Osteoblast (primary cell): ENCODE data around the gene SMG9. TPM values are rescaled to one million over a fixed set of nuclear protein-coding genes. Genes with fewer than 3 reads are reported as not detected.

Source experiments
- DNase-seq: peaks from one replicate; pipeline ENCODE4 v3.0.0; 2011; ENCODE audit warnings: low spot score, mixed read lengths; ENCODE audit not compliant: insufficient read length; ENCODE audit errors: missing footprints
- H2AFZ ChIP-seq: 2 replicates; pipeline ENCODE4 v1.6.0; 2011; ENCODE audit warnings: mild to moderate bottlenecking, low read length
- H3K27ac ChIP-seq: 2 replicates; pipeline ENCODE4 v1.5.1; 2011; ENCODE audit warnings: mild to moderate bottlenecking, low read depth, low read length, moderate library complexity
- H3K27me3 ChIP-seq: 2 replicates; pipeline ENCODE4 v1.6.0; 2012; ENCODE audit warnings: mild to moderate bottlenecking, control low read depth, inconsistent platforms, low read length, moderate library complexity; ENCODE audit not compliant: insufficient read depth
- H3K36me3 ChIP-seq: 2 replicates; pipeline ENCODE4 v1.5.1; 2011; ENCODE audit warnings: mild to moderate bottlenecking, low read length, control low read depth, moderate library complexity; ENCODE audit not compliant: insufficient read depth
- H3K4me1 ChIP-seq: 2 replicates; pipeline ENCODE4 v1.5.1; 2011; ENCODE audit warnings: mild to moderate bottlenecking, low read length, control low read depth, moderate library complexity; ENCODE audit not compliant: insufficient read depth
- H3K4me2 ChIP-seq: 2 replicates; pipeline ENCODE4 v1.6.0; 2011; ENCODE audit warnings: mild to moderate bottlenecking, low read length; ENCODE audit not compliant: insufficient read depth
- H3K4me3 ChIP-seq: fragments of 200-600 bp; sonication (generic); 3 replicates; pipeline ENCODE4 v1.5.1; 2012; ENCODE audit warnings: mild to moderate bottlenecking, low read length, inconsistent platforms; ENCODE audit not compliant: insufficient read depth
- H3K79me2 ChIP-seq: 2 replicates; pipeline ENCODE4 v1.6.0; 2012; ENCODE audit warnings: mild to moderate bottlenecking, low read length, control low read depth, inconsistent platforms; ENCODE audit not compliant: insufficient read depth
- H3K9me3 ChIP-seq: 2 replicates; pipeline ENCODE4 v1.5.1; 2011; ENCODE audit warnings: low read depth, low read length, control low read depth
- H4K20me1 ChIP-seq: 2 replicates; pipeline ENCODE4 v1.6.0; 2012; ENCODE audit warnings: mild to moderate bottlenecking, low read length, control low read depth; ENCODE audit not compliant: insufficient read depth
- total RNA-seq: library from RNA; depleted of rRNA; stranded (reverse); fragments of >200 nt; gene quantifications from 2 replicates; pipeline ENCODE4 v1.2.3, GENCODE V29; 2012
- TF ChIP-seq, protein P1 (sequence below): IDR thresholded peaks from 2 replicates; pipeline ENCODE4 v1.5.1; 2011; ENCODE audit warnings: mild to moderate bottlenecking, low read depth, low read length, moderate library complexity; ENCODE audit errors: extremely low read depth

The SMG9 gene
- total RNA-seq, 1 donor, result 14.5 TPM

DNA sequence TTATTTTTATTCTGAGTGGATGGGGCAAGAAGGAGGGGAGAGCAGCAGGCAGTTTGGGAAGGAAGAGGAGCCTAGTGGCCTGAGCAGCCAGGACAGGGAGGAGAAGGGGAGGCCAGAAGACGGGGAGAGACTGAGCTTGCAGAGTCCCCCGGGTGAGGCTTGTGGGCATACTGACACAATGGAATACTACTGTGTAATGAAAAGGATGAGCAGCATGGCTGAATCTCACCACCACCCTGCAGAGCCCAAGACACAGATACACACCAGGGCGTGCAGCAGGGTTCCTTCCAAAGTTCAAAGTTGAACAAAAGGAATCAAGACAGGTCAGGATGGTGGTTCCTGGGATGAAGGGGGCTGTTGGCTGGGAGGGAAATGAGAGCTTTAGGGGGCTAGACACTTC, 8.1 kb upstream of the SMG9 start:
- Histone ChIP-seq H3K4me2 (no peak overlapping the region), H3K79me2 (no peaks in the 10 kb centered on the region), H3K4me1 (peaks cover 69% of the 10 kb centered on the region), H3K27me3 (no peaks in the 10 kb centered on the region), H4K20me1 (no peaks in the 10 kb centered on the region), H3K4me3 (no peak overlapping the region), H3K27ac (peak overlapping the region; percentile 89), H3K9me3 (no peaks in the 10 kb centered on the region), H2AFZ (no peak overlapping the region), H3K36me3 (no peaks in the 10 kb centered on the region)
- TF ChIP-seq, protein P1, sequence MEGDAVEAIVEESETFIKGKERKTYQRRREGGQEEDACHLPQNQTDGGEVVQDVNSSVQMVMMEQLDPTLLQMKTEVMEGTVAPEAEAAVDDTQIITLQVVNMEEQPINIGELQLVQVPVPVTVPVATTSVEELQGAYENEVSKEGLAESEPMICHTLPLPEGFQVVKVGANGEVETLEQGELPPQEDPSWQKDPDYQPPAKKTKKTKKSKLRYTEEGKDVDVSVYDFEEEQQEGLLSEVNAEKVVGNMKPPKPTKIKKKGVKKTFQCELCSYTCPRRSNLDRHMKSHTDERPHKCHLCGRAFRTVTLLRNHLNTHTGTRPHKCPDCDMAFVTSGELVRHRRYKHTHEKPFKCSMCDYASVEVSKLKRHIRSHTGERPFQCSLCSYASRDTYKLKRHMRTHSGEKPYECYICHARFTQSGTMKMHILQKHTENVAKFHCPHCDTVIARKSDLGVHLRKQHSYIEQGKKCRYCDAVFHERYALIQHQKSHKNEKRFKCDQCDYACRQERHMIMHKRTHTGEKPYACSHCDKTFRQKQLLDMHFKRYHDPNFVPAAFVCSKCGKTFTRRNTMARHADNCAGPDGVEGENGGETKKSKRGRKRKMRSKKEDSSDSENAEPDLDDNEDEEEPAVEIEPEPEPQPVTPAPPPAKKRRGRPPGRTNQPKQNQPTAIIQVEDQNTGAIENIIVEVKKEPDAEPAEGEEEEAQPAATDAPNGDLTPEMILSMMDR, result no peak
- DNase-seq, result no peak

DNA sequence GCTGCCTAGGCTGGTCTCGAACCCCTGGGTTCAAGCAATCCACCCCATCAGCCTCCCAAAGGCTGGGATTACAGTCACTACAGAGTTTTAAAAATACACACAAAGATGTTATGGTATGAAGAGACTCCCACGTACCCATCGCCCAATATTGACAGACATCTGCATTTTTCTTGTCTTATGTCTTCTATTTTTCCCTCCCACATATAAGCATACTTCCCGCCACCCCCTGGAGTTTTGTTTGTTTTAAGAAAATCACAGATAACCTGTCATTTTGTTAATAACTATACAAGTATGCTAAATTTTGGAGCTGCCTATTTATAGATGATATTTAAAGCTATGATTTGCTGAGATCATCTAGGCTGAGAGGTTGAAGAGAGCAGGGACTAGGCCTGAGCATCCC, 6.2 kb upstream of the SMG9 start:
- Histone ChIP-seq H3K4me3 (no peak overlapping the region), H3K36me3 (no peaks in the 10 kb centered on the region), H3K4me1 (peaks cover 80% of the 10 kb centered on the region), H4K20me1 (no peaks in the 10 kb centered on the region), H3K9me3 (no peaks in the 10 kb centered on the region), H3K4me2 (no peak overlapping the region), H2AFZ (no peak overlapping the region), H3K27ac (peak overlapping the region; percentile 89), H3K79me2 (no peaks in the 10 kb centered on the region), H3K27me3 (no peaks in the 10 kb centered on the region)
- TF ChIP-seq, protein P1, result no peak
- no peak for DNase-seq

DNA sequence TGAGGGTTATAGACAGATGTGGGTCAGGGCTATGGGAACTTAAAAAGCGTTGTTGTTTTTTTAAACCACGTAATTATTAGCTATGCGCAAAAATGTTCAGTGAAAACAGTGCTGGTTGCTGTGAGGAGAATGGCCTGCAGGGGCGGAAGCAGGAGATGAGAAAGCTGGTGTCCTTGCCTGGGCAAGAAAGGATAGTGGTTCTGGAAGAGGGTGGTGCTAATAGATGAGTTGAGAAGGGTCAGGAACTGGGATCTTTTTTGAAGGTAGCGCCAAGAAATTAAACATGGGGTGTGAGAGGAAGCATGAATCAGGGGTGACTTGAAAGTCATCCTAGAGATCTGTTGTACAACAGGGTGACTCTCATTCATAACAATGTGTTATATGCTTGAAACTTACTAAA, 4.8 kb upstream of the SMG9 start:
- Histone ChIP-seq H3K27me3 (no peaks in the 10 kb centered on the region), H3K4me2 (peak overlapping the region; percentile 27), H3K4me3 (no peak overlapping the region), H3K4me1 (peaks cover 76% of the 10 kb centered on the region), H2AFZ (peak overlapping the region; percentile 69), H3K79me2 (no peaks in the 10 kb centered on the region), H3K36me3 (no peaks in the 10 kb centered on the region), H3K9me3 (no peaks in the 10 kb centered on the region), H3K27ac (peak overlapping the region; percentile 81), H4K20me1 (no peaks in the 10 kb centered on the region)
- TF ChIP-seq, protein P1, result peak; percentile 70
- peak; percentile 92 for DNase-seq

DNA sequence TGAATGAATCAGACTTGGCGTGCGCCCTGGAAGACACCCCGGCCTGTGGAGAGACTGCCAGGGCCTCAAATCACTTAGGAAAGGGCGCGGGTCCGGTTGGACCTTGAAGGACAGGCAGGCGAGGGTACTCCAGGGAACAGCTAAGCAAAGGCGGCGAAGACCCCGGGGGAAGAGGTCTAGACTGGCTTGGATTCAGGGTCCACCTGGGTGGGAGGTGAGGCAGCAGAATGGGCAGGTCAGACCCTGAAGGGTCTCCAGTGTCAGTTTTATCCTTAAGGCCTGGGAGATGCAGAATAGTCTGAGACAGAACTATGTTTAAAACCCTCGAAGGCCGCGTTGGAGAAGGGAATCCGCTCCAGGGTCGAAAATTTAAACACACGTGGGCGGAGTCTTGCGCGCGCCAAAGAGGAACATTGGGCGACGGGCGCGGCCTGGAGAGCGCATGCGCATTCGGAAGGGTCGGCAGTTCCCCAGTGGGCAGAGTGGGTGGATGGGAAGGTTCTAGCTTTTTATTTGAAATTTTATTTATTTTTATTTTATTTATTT, 567 bp upstream of the SMG9 start:
- Histone ChIP-seq H3K79me2 (peaks cover 23% of the 10 kb centered on the region), H3K27me3 (no peaks in the 10 kb centered on the region), H3K4me1 (peaks cover 75% of the 10 kb centered on the region), H3K9me3 (no peaks in the 10 kb centered on the region), H4K20me1 (peaks cover 6% of the 10 kb centered on the region), H3K4me3 (peak overlapping the region; percentile 87), H3K27ac (peak overlapping the region; percentile 99), H3K36me3 (peaks cover 3% of the 10 kb centered on the region), H2AFZ (peak overlapping the region; percentile 68), H3K4me2 (peak overlapping the region; percentile 98)
- peak; percentile 89 for DNase-seq
- TF ChIP-seq, protein P1, result no peak
